H7 (cell line): ENCODE measurements around the gene C21orf58. TPM values are rescaled to one million over a fixed set of nuclear protein-coding genes. Genes with fewer than 3 reads are reported as not detected.

Experiments
- DNase-seq: peaks from one replicate; pipeline ENCODE4 v3.0.0; 2012
- H3K27me3 ChIP-seq: 2 replicates; pipeline ENCODE4 v1.6.0; 2011; ENCODE audit warnings: mild to moderate bottlenecking, low read length; ENCODE audit not compliant: control insufficient read depth, insufficient read depth
- H3K36me3 ChIP-seq: replicated peaks from 2 replicates; pipeline ENCODE4 v1.5.1; 2011; ENCODE audit warnings: low read length; ENCODE audit not compliant: control insufficient read depth, insufficient read depth
- H3K4me3 ChIP-seq: 2 replicates; pipeline ENCODE4 v1.5.1; 2011; ENCODE audit warnings: low read depth, mild to moderate bottlenecking, control low read depth, low read length, moderate library complexity; ENCODE audit not compliant: insufficient read depth
- total RNA-seq: library from RNA; depleted of rRNA; stranded (reverse); fragments of >200 nt; shearing (Covaris generic); gene quantifications from 2 replicates; pipeline ENCODE4 v1.2.3, GENCODE V29; 2014

The C21orf58 gene
- total RNA-seq, 1 experiment from 2014 or later = 16.8 TPM

DNA sequence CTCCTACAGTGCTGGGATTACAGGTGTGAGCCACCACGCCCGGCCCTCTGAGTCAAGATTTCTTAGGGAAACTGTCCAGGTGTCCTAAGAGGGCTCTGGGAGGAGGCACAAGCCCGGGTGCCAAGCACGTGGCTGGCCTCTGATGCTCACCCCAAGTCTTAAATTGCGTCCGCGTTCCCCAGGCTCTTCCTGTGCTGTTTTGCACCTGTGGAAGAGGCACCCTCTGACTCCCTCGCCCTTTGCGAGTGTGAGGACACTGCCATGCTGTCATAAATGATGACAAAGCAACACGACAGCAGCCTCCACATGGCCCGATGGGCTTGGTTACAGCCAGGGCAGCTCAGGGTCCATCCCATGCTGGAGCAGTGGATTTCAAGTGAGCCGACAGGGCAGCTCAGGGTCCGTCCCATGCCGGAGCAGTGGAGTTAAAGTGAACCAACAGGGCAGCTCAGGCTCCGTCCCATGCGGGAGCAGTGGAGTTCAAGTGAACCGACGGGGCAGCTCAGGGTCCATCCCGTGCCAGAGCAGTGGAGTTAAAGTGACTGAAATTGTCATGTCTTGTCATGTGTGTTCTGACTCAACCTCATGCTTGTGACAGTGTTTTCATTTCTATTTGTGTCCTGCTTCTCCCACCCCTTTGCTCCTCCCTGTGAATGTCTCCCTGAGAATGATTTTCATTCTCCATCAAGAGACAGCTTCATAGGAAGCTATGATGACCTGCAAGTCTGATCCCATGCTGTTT lies 34.2 kb upstream of the C21orf58 start:
- H3K27me3 ChIP-seq = no peaks in the 10 kb centered on the region
- H3K4me3 ChIP-seq = no peak overlapping the region
- H3K36me3 ChIP-seq = peaks cover 14% of the 10 kb centered on the region
- no peak for DNase-seq

DNA sequence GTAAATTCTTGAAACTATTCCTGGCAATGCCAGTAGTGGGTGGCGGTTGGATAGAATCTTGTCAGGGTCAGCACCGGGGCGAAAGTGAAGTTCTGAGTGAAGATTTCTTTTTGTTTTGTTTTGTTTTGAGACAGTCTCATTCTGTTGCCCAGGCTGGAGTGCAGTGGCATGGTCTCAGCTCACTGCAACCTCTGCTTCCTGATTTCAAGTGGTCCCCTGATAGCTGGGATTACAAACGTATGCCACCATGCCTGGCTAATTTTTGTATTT lies 33.6 kb upstream of the C21orf58 start:
- H3K4me3 ChIP-seq = no peak overlapping the region
- H3K36me3 ChIP-seq = peaks cover 13% of the 10 kb centered on the region
- DNase-seq = no peak
- H3K27me3 ChIP-seq = no peaks in the 10 kb centered on the region

- peaks cover 14% of the 10 kb centered on the region for H3K36me3 ChIP-seq
- no peak for DNase-seq
- H3K4me3 ChIP-seq = no peak overlapping the region
- H3K27me3 ChIP-seq = no peaks in the 10 kb centered on the region
Measured at GRCh38 chr21:46356494-46357334, 33.0 kb upstream of the C21orf58 start.

DNA sequence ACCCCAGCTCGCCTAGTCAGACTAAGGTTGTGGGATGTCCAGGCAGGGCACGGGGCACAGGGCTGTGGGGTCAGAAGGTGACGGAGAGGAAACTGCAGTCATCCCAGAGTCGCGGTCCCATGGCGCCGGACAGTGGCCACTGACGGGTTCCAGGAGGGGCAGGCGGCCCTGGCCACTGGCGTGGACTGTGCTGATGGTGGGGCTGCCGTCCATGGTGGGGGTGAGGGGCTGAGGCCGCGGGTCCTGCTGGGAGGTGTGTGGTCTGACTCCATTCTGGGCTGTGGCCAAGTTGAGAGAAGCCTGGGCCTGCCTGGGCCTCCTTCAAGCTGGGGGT lies 32.3 kb upstream of the C21orf58 start:
- Histone ChIP-seq H3K27me3 (no peaks in the 10 kb centered on the region), H3K4me3 (no peak overlapping the region), H3K36me3 (peaks cover 19% of the 10 kb centered on the region)
- DNase-seq = no peak

GRCh38 chr21:46355161-46356004 lies 31.7 kb upstream of the C21orf58 start:
- peak; percentile 44 for DNase-seq
- peaks cover 20% of the 10 kb centered on the region for H3K36me3 ChIP-seq
- no peaks in the 10 kb centered on the region for H3K27me3 ChIP-seq
- H3K4me3 ChIP-seq = no peak overlapping the region

- peak; percentile 40 for DNase-seq
- Histone ChIP-seq H3K36me3 (peaks cover 21% of the 10 kb centered on the region), H3K4me3 (no peak overlapping the region), H3K27me3 (no peaks in the 10 kb centered on the region)
Measured at GRCh38 chr21:46354518-46354917, 30.8 kb upstream of the C21orf58 start.

DNA sequence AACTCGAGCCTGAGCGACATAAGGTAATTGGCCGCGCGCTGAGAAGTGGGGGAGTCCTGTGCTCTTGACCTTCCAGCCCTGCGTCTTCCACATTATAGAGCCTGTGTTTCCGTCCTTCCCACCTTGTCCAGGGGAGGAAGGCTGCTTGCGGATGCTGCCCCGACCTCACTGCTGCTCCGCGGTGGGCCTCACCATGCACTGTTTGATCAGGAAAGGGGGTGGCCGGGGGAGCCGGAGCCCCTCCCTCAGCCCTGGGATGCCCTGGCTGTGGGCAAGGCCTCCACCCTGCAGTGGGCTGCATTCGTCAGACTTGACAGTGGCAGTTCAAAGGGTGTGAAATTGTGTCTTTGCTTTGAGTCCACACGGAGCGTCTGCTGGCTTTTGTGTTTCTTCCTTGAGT lies 30.4 kb upstream of the C21orf58 start:
- peak; percentile 28 for DNase-seq
- no peak overlapping the region for H3K4me3 ChIP-seq
- peaks cover 22% of the 10 kb centered on the region for H3K36me3 ChIP-seq
- no peaks in the 10 kb centered on the region for H3K27me3 ChIP-seq

- no peaks in the 10 kb centered on the region for H3K27me3 ChIP-seq
- no peak overlapping the region for H3K4me3 ChIP-seq
- peaks cover 21% of the 10 kb centered on the region for H3K36me3 ChIP-seq
- no peak for DNase-seq
Measured at GRCh38 chr21:46352913-46353312, 29.2 kb upstream of the C21orf58 start.

- Histone ChIP-seq H3K4me3 (no peak overlapping the region), H3K36me3 (peaks cover 23% of the 10 kb centered on the region), H3K27me3 (no peaks in the 10 kb centered on the region)
- DNase-seq = peak; percentile 43
Measured at GRCh38 chr21:46352164-46352515, 28.5 kb upstream of the C21orf58 start.

DNA sequence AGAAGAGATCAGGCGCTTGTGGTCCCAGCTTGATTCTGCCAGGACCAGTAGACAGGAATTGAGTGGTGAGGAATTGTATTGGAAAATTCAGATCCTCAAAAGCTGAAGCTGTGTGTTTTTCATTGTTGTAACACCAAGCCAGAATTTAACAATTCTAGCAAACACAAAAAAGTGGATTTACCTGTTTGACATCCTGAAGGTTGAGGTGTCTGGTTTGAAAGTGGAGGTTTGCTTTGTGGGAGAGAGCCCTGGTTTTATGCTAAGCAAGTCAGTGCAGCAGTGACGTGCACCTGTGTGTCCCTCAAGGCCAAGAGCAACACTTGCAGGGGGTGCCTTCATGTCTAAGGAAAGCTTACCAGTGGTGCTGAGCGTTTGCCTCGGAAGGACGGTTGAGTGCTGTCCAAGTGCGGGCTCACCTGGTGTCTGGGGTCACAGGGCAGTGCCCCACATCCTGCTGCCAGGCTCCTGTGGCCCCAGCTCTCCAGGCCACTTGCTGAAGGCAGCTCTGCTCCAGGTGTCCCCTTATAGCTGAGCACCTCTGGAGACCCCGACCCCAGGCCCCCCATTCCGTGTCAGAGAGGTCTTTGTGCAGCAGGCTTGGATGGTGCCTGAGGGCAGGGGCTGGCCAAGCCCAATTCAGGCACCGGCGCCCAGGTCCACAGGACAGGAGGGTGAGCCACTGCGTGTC lies 27.9 kb upstream of the C21orf58 start:
- peaks cover 25% of the 10 kb centered on the region for H3K36me3 ChIP-seq
- H3K4me3 ChIP-seq = no peak overlapping the region
- no peaks in the 10 kb centered on the region for H3K27me3 ChIP-seq
- DNase-seq = peak; percentile 31

- Histone ChIP-seq H3K4me3 (no peak overlapping the region), H3K36me3 (peaks cover 26% of the 10 kb centered on the region), H3K27me3 (no peaks in the 10 kb centered on the region)
- no peak for DNase-seq
Measured at GRCh38 chr21:46350981-46351380, 27.3 kb upstream of the C21orf58 start.

- Histone ChIP-seq H3K27me3 (no peaks in the 10 kb centered on the region), H3K4me3 (no peak overlapping the region), H3K36me3 (peaks cover 25% of the 10 kb centered on the region)
- DNase-seq = no peak
Measured at GRCh38 chr21:46350571-46350970, 26.9 kb upstream of the C21orf58 start.

DNA sequence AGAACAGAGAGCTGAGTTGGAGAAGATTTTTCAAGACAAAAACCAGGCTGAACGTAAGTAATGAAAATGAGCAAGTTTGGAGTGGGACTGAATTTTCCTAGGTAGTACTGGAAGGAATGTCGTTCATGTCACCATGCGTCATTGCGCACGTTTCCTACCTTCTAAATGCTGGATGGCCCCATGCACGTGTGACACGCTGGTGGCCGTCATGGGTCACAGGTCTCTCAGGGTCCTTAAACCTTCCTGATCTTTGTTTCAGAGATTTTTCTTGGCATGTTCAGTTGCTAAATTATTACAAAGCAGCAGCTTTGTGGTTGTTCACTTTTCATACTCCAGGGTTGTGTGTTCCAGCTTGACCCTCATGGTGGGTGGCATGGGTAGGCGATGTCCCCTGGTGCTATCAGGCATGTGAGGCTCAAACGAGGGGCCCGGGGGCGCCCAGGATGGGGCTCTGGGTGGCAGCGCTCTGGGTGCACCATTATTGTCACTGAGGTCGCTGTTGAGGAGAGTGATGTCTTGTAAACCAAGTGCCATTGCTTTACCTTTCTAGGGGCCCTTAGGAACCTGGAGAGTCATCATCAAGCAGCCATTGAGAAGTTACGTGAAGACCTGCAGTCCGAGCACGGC lies 25.6 kb upstream of the C21orf58 start:
- no peaks in the 10 kb centered on the region for H3K27me3 ChIP-seq
- H3K4me3 ChIP-seq = no peak overlapping the region
- DNase-seq = no peak
- peaks cover 23% of the 10 kb centered on the region for H3K36me3 ChIP-seq

DNA sequence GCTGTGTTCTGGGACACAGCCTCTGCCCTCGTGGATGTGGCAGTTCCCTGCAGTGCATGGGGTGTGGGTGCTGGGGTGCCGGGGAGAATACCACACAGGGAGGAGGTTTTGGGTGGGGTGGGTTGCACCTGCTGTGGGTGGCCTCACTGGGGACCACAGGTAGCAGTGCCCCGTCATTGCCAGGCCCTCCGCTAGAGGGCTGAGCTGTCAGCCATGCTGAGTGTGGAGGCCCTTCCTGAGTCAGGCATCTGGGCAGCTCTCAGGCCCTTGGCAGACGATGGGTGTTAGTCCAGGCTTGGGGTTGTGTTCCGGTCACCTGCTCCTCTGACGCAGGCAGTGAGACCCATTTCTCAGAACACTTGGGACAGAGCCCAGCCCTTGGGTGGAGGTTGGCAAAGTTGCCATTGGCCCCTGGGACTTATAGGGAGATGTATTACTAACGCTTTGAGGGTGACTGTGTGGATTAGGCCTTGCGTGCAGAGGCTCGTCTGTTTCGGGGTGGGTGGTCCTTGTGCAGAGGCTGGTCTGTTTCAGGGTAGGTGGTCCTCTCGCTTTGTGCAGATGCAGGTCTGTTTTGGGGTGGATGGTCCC lies 24.2 kb upstream of the C21orf58 start:
- Histone ChIP-seq H3K27me3 (no peaks in the 10 kb centered on the region), H3K4me3 (no peak overlapping the region), H3K36me3 (peaks cover 19% of the 10 kb centered on the region)
- DNase-seq = peak; percentile 63
